Body of pancreas (tissue), 4 donors: ENCODE data around the gene LYSMD2. TPM values are rescaled to one million over a fixed set of nuclear protein-coding genes. Genes with fewer than 3 reads are reported as not detected.

Experiments used
- ATAC-seq: fragments of 150-250 bp; one replicate; pipeline ENCODE4 v1.9.1; 2016
- DNase-seq, 4 donors: peaks; one replicate each; pipeline ENCODE4 v3.0.0-alpha.2; 2019
- H3K27ac ChIP-seq, 4 donors: fragments of 200-600 bp; sonication (generic); 1 replicate in 3 of 4; 2 replicates in 1 of 4; pipeline versions ENCODE4 v1.5.1 to v1.6.1; 2016 to 2019; ENCODE audit warnings: mild to moderate bottlenecking in 1 of 4, mixed read lengths in 1 of 4, moderate library complexity in 1 of 4
- H3K27me3 ChIP-seq, 2 donors: fragments of 200-600 bp; sonication (generic); one replicate each; pipeline ENCODE4 v1.6.0; 2016; ENCODE audit warnings: mild to moderate bottlenecking in 1 of 2
- H3K36me3 ChIP-seq, 2 donors: fragments of 200-600 bp; sonication (generic); replicated peaks in 1 of 2; 2 replicates each; pipeline ENCODE4 v1.5.1; 2016; ENCODE audit warnings: low read depth in 2 of 2; ENCODE audit not compliant: insufficient read depth in 1 of 2
- H3K4me1 ChIP-seq: fragments of 200-600 bp; sonication (generic); one replicate; pipeline ENCODE4 v1.6.0; 2016
- H3K4me3 ChIP-seq, 2 donors: fragments of 200-600 bp; sonication (generic); 1 replicate in 1 of 2; 2 replicates in 1 of 2; pipeline ENCODE4 v1.5.1; 2016 to 2019
- H3K9me3 ChIP-seq, 3 donors: fragments of 200-600 bp; sonication (generic); 1 replicate in 2 of 3; 2 replicates in 1 of 3; pipeline ENCODE4 v1.5.1; 2016
- POLR2A ChIP-seq, 3 donors: fragments of 450-650 bp; IDR thresholded peaks; one replicate each; pipeline ENCODE4 v1.6.1; 2016; ENCODE audit warnings: antibody characterized with exemption in 3 of 3, mild to moderate bottlenecking in 2 of 3
- WGBS, 2 donors: methylation state at CpG; one replicate each; pipeline ENCODE4 v1.1.5; 2017; 5-methylcytosine and 5-hydroxymethylcytosine counted together
- intact Hi-C: fragments of 100-400 bp; cut with DNase I; formaldehyde crosslinking; loops from one replicate; pipeline ENCODE4 v1.15.1; 2023
- total RNA-seq, 2 donors: library from RNA; depleted of rRNA; stranded (reverse); fragments of >200 nt; gene quantifications; one replicate each; pipeline ENCODE4 v1.1.0, GENCODE V29; 2016
- TF ChIP-seq, protein P1 (sequence below), 7 experiments: fragments of 450-650 bp in 4 of 7; fragments of 200-600 bp in 3 of 7; sonication (generic) in 3 of 7; IDR thresholded peaks; one replicate each; pipeline ENCODE4 v1.5.1; 2016 to 2019; ENCODE audit warnings: antibody characterized with exemption in 7 of 7

Gene LYSMD2
- total RNA-seq, 2 donors from 2014 or later, result 8.0 to 20.1 TPM

DNA sequence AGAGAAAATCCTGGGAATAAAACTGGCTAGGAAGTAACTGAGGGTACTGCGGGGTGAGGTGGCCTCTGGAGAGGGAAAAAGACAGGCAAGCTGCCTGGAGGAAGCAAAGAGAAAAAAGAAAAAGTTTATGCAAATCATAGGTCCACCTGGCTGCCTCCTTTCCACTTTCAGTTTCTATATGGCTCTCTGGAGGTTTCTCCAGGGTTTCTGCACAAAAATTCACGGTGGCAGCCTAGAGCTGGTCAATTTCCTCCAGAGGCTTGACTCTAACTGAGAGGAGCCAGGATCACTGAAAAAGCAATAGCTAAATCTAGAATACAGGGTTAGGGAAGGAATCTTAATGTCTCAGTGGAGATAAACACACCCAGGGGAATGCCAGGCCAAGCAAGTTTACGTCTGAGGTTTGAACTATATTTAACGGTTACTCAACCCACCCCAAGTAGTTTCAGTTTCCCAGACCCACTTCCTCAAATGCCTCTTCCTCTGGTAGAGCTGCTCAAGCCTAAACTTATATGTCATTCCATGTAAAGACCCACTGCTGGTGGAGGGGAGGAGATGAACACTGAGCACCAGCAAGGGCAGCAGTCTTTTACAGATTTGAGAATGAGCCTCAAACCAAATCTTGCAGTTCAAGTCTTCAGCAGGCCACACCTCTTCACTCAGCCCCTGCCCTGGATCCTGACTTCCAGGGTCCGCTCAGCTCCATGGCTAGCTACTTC lies 5.7 kb downstream of the LYSMD2 start:
- intact Hi-C loops, result no loop called here
- ATAC-seq (peak; percentile 72), DNase-seq (peak; percentile 20 to 57 (median 27))
- H3K36me3 ChIP-seq, result no peaks in the 10 kb centered on the region
- 26% methylated on average over 5 of the region's 5 CpGs for WGBS, 2 donors
- H3K27ac ChIP-seq, result peak overlapping the region; percentile 33 to 78 (median 71)
- peaks cover 39% of the 10 kb centered on the region for H3K4me1 ChIP-seq
- no peaks in the 10 kb centered on the region for H3K9me3 ChIP-seq
- no peak overlapping the region for H3K4me3 ChIP-seq
- H3K27me3 ChIP-seq, result no peaks in the 10 kb centered on the region
- TF ChIP-seq, protein P1, sequence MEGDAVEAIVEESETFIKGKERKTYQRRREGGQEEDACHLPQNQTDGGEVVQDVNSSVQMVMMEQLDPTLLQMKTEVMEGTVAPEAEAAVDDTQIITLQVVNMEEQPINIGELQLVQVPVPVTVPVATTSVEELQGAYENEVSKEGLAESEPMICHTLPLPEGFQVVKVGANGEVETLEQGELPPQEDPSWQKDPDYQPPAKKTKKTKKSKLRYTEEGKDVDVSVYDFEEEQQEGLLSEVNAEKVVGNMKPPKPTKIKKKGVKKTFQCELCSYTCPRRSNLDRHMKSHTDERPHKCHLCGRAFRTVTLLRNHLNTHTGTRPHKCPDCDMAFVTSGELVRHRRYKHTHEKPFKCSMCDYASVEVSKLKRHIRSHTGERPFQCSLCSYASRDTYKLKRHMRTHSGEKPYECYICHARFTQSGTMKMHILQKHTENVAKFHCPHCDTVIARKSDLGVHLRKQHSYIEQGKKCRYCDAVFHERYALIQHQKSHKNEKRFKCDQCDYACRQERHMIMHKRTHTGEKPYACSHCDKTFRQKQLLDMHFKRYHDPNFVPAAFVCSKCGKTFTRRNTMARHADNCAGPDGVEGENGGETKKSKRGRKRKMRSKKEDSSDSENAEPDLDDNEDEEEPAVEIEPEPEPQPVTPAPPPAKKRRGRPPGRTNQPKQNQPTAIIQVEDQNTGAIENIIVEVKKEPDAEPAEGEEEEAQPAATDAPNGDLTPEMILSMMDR (IDR thresholded peaks at IDR 0.05), result no peak
- peak in 1 of 3 donors; percentile 19 for TF ChIP-seq POLR2A (IDR thresholded peaks at IDR 0.05)

DNA sequence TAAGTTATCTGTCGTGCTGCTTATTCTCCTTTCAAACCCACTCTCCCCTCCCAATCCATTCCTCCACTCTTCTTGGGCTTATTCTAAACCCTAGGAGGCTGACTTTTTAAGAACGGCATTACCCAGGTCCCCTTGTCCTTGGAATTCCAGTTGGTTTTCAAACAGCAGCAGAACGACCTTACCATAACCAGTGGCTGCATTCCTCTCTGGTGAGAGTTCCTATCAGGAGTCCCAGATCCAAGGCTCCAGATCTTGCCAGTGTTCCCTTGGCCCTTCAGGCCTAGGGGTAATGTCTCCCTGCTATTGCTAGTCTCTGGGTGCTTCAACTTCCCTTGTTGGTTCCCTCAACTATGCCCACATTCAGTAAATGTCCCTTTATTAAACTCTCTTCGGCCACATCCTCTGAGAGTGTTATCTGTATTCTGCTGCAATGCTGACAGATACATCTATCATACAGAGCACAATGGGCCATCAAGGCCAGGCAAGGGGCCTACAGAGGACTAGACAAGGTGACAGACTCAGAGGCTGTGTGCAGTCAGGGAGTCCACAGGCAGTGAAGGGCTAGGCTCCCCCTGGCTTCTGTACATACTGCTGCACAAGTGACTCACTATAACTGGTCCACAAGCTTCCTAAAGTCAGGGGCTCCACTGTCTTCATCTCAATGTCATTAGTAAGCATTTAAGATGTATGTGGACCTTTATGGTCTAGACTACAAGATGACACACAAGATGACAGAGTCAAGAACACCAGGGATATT lies 10.1 kb downstream of the LYSMD2 start:
- Histone ChIP-seq H3K27me3 (no peaks in the 10 kb centered on the region), H3K4me3 (no peak overlapping the region), H3K4me1 (peaks cover 31% of the 10 kb centered on the region), H3K36me3 (no peaks in the 10 kb centered on the region), H3K27ac (no peak overlapping the region), H3K9me3 (no peaks in the 10 kb centered on the region)
- TF ChIP-seq, protein P1 (IDR thresholded peaks at IDR 0.05), result no peak
- TF ChIP-seq POLR2A (IDR thresholded peaks at IDR 0.05), result no peak
- intact Hi-C loops, result no loop called here
- no peak for ATAC-seq
- no peak for DNase-seq
- WGBS, 2 donors, result 67 to 75% methylated on average over 4 of the region's 4 CpGs

DNA sequence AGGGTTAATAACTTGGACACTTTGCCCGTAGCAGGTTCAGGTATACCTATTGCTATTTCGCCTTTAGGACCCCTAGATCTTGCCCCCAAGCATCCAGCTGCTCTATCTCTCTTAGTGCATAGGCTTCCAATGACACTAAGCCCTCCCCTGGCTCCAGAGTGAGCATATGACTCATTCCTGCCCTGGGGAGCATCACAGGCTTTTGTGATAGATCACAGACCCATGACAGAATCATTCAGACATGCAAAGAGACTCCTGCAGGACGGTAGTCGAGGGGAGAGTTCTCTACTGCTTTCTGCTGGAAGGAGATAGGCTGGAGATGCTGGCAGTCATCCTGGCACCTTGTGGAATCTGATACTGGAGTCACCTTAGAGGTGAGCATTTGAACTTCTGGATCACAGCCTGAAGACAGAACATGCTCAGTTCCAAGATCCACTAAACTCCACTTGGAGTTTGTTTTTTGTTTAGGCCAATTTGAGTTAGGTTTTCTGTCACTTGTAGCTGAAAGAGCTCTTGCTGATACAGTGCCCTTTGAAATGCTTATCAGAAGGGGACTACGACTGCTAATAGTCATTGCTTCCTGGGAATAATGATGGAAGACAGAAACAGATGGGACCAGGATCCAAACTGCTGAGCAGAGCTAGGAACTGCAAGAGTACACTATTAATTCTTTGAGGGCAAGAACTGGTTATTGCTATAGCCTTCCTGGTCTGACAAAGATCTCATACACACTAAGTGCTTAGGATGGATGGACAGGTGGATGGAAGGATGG lies 11.0 kb downstream of the LYSMD2 start:
- peak overlapping the region in 2 of 4 donors; percentile 2 to 13 for H3K27ac ChIP-seq
- peaks cover 23% of the 10 kb centered on the region for H3K4me1 ChIP-seq
- peak; percentile 64 for ATAC-seq
- 29 to 49% methylated on average over 3 to 5 of the region's 5 CpGs for WGBS, 2 donors
- H3K36me3 ChIP-seq, result no peaks in the 10 kb centered on the region
- intact Hi-C loops, result no loop called here
- H3K9me3 ChIP-seq, result no peaks in the 10 kb centered on the region
- H3K4me3 ChIP-seq, result no peak overlapping the region
- TF ChIP-seq, protein P1 (IDR thresholded peaks at IDR 0.05), result no peak
- no peak for TF ChIP-seq POLR2A (IDR thresholded peaks at IDR 0.05)
- no peaks in the 10 kb centered on the region for H3K27me3 ChIP-seq
- peak in 3 of 4 donors; percentile 30 to 47 (median 37) for DNase-seq

DNA sequence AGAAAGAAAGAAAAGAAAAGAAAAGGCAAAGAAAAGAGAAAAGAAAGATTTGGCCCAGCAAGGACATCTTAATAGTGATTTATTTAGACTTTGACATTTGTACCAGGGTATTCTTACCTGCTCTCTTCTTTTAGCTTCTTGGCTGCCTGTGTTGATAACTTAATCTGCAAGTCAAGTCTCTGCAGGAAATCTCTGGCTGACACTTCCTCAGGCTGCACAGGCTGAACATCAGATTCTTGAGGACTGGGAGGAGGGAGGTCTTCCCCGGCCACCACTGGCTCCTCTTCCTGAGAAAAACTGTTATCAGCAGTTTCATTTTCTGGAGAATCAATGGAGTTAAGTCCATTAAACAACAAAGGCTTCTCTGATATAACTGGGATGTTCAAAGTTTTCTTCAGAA lies 12.8 kb downstream of the LYSMD2 start:
- no peak for TF ChIP-seq POLR2A (IDR thresholded peaks at IDR 0.05)
- TF ChIP-seq, protein P1 (IDR thresholded peaks at IDR 0.05), result no peak
- ATAC-seq, result no peak
- intact Hi-C loops, result no loop called here
- Histone ChIP-seq H3K4me3 (no peak overlapping the region), H3K27me3 (no peaks in the 10 kb centered on the region), H3K4me1 (peaks cover 13% of the 10 kb centered on the region), H3K36me3 (no peaks in the 10 kb centered on the region), H3K9me3 (no peaks in the 10 kb centered on the region), H3K27ac (no peak overlapping the region)
- no peak for DNase-seq
- WGBS, 2 donors, result 53 to 73% methylated on average over 1 of the region's 1 CpG
